ENCODE measurements around the gene DUOXA1.
A peak's percentile ranks its signal among the peaks of the same experiment; 100 is the strongest.

DUOXA1 gene

GRCh38 chr15:45121706-45122417 is 7.8 kb downstream of the DUOXA1 start:
- Histone ChIP-seq H3K9ac (ENCODE audit: insufficient read length) (no peak overlapping the region), H3K4me3 (no peak overlapping the region), H3K36me3 (ENCODE audit: insufficient read depth, low read length) (no peaks in the 10 kb centered on the region), H3K9me3 (ENCODE audit: low read depth, low read length) (no peaks in the 10 kb centered on the region), H3K27ac (no peak overlapping the region)
- DNase-seq (ENCODE audit: low read depth, low spot score): no peak
- TF ChIP-seq EZH2 (IDR thresholded peaks at IDR 0.05): no peak
- TF ChIP-seq FOXP2 (optimal IDR thresholded peaks at IDR 0.05; ENCODE audit: control extremely low read depth, extremely low read length, insufficient read depth): no peak
- TF ChIP-seq POLR2AphosphoS5 (IDR thresholded peaks at IDR 0.05; ENCODE audit: borderline replicate concordance, low read depth, low read length): no peak

DNA sequence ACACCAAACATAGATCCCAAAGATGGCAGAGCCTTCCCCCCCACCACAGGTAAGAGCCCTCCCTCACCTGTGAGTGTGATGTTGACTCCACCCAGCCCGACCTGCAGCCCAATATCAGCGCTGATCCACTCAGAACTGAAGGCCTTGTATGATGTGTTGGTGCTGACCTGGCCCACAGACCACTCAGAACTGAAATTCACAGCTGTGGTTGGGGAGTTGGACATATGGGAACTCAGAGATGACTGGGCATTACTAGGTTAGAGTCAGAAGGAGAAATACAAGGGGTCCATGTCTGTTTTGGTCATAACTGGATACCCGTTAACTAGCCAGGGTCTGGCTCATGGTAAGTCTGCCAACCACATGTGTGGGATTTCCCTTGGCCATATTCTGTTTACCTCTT is 8.7 kb downstream of the DUOXA1 start:
- Histone ChIP-seq H3K27ac (no peak overlapping the region), H3K36me3 (ENCODE audit: insufficient read depth, low read length) (no peaks in the 10 kb centered on the region), H3K9ac (ENCODE audit: insufficient read length) (no peak overlapping the region), H3K9me3 (ENCODE audit: low read depth, low read length) (no peaks in the 10 kb centered on the region), H3K4me3 (no peak overlapping the region)
- no peak for TF ChIP-seq EZH2 (IDR thresholded peaks at IDR 0.05)
- no peak for TF ChIP-seq FOXP2 (optimal IDR thresholded peaks at IDR 0.05; ENCODE audit: control extremely low read depth, extremely low read length, insufficient read depth)
- TF ChIP-seq POLR2AphosphoS5 (IDR thresholded peaks at IDR 0.05; ENCODE audit: borderline replicate concordance, low read depth, low read length): no peak
- DNase-seq (ENCODE audit: low read depth, low spot score): no peak

GRCh38 chr15:45120081-45120972 is 9.4 kb downstream of the DUOXA1 start:
- no peak for TF ChIP-seq FOXP2 (optimal IDR thresholded peaks at IDR 0.05; ENCODE audit: control extremely low read depth, extremely low read length, insufficient read depth)
- TF ChIP-seq EZH2 (IDR thresholded peaks at IDR 0.05): no peak
- no peak for TF ChIP-seq POLR2AphosphoS5 (IDR thresholded peaks at IDR 0.05; ENCODE audit: borderline replicate concordance, low read depth, low read length)
- Histone ChIP-seq H3K27ac (no peak overlapping the region), H3K36me3 (ENCODE audit: insufficient read depth, low read length) (no peaks in the 10 kb centered on the region), H3K9ac (ENCODE audit: insufficient read length) (no peak overlapping the region), H3K4me3 (no peak overlapping the region), H3K9me3 (ENCODE audit: low read depth, low read length) (no peaks in the 10 kb centered on the region)
- no peak for DNase-seq (ENCODE audit: low read depth, low spot score)

GRCh38 chr15:45118996-45119395 is 10.7 kb downstream of the DUOXA1 start:
- no peak for TF ChIP-seq FOXP2 (optimal IDR thresholded peaks at IDR 0.05; ENCODE audit: control extremely low read depth, extremely low read length, insufficient read depth)
- no peak for TF ChIP-seq EZH2 (IDR thresholded peaks at IDR 0.05)
- TF ChIP-seq POLR2AphosphoS5 (IDR thresholded peaks at IDR 0.05; ENCODE audit: borderline replicate concordance, low read depth, low read length): no peak
- Histone ChIP-seq H3K4me3 (no peak overlapping the region), H3K9ac (ENCODE audit: insufficient read length) (no peak overlapping the region), H3K9me3 (ENCODE audit: low read depth, low read length) (no peaks in the 10 kb centered on the region), H3K36me3 (ENCODE audit: insufficient read depth, low read length) (no peaks in the 10 kb centered on the region), H3K27ac (no peak overlapping the region)
- no peak for DNase-seq (ENCODE audit: low read depth, low spot score)

DNA sequence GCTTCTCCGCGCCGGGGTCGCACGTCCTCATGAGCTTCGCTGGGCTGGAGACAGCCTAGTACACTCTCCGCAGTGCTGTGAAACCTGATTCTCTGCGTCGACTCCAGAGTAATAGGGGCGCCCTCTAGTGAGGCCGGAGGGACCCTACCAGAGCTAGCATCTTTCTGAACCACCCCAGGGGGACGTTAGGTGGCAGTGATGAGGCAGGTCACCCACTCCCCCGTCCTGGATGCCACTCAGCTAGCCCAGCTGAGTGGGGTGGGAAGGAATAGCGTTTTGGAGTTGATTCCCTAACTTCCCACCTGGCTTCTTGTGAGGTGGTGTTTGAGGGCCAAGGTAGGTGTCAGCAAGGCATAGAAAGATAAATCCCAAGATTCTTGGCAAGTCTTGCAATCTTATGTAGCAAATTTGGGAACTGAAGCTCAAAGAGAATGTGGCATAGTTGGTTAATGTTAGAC is 11.5 kb downstream of the DUOXA1 start:
- TF ChIP-seq EZH2 (IDR thresholded peaks at IDR 0.05): no peak
- TF ChIP-seq FOXP2 (optimal IDR thresholded peaks at IDR 0.05; ENCODE audit: control extremely low read depth, extremely low read length, insufficient read depth): no peak
- no peak for TF ChIP-seq POLR2AphosphoS5 (IDR thresholded peaks at IDR 0.05; ENCODE audit: borderline replicate concordance, low read depth, low read length)
- Histone ChIP-seq H3K9ac (ENCODE audit: insufficient read length) (peak overlapping the region; percentile 46), H3K36me3 (ENCODE audit: insufficient read depth, low read length) (no peaks in the 10 kb centered on the region), H3K9me3 (ENCODE audit: low read depth, low read length) (no peaks in the 10 kb centered on the region), H3K27ac (no peak overlapping the region), H3K4me3 (peak overlapping the region; percentile 55)
- peak; percentile 69 for DNase-seq (ENCODE audit: low read depth, low spot score)

DNA sequence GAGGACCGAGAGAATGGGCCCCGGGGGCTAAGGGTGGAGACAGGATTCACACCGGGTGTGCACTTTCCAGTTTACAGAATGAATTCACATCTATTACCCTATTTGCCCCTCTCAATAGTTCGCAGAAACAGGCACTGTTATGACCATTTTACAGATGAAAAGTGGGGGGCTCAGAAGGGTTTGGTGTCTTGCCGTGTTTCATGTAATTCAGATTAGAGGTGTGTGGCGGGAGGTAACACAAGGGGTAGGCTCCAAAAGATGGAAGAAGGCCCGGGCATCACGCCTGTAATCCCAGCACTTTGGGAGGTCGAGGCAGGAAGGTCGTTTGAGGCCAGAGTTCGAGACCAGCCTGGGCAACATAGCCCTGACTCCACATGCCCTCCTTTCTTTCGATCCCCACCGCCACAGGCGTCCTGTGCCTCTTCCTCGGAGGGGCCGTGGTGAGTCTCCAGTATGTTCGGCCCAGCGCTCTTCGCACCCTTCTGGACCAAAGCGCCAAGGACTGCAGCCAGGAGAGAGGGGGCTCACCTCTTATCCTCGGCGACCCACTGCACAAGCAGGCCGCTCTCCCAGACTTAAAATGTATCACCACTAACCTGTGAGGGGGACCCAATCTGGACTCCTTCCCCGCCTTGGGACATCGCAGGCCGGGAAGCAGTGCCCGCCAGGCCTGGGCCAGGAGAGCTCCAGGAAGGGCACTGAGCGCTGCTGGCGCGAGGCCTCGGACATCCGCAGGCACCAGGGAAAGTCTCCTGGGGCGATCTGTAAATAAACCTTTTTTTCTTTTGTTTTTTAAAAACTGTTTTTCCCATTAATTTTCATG is 12.2 kb downstream of the DUOXA1 start:
- DNase-seq (ENCODE audit: low read depth, low spot score): no peak
- Histone ChIP-seq H3K36me3 (ENCODE audit: insufficient read depth, low read length) (no peaks in the 10 kb centered on the region), H3K9me3 (ENCODE audit: low read depth, low read length) (no peaks in the 10 kb centered on the region), H3K9ac (ENCODE audit: insufficient read length) (peak overlapping the region; percentile 46), H3K4me3 (peak overlapping the region; percentile 55), H3K27ac (no peak overlapping the region)
- TF ChIP-seq FOXP2 (optimal IDR thresholded peaks at IDR 0.05; ENCODE audit: control extremely low read depth, extremely low read length, insufficient read depth) (no peak), POLR2AphosphoS5 (IDR thresholded peaks at IDR 0.05; ENCODE audit: borderline replicate concordance, low read depth, low read length) (no peak), EZH2 (IDR thresholded peaks at IDR 0.05) (no peak)

DNA sequence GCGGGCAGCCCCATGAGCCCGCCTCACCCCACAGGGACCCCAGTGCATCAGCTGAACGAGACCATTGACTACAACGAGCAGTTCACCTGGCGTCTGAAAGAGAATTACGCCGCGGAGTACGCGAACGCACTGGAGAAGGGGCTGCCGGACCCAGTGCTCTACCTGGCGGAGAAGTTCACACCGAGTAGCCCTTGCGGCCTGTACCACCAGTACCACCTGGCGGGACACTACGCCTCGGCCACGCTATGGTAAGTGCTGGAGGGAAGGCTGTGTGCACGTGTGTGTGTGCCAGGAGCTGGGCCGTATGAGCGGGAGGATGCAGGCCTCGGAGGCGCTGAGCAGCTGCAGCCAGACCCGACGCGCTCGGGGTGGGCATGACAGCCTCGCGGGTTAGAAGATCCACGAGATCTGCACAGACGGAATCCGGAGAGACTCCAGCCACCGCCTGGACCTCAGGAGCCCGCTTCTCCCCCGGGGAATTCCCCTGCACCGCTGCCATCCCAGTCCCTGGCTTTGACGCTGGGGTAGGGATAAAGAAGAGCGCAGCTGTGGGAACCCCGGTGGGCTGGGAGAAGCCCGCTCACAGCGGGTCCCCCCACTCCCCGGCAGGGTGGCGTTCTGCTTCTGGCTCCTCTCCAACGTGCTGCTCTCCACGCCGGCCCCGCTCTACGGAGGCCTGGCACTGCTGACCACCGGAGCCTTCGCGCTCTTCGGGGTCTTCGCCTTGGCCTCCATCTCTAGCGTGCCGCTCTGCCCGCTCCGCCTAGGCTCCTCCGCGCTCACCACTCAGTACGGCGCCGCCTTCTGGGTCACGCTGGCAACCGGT is 13.0 kb downstream of the DUOXA1 start:
- DNase-seq (ENCODE audit: low read depth, low spot score): no peak
- no peaks in the 10 kb centered on the region for H3K9me3 ChIP-seq (ENCODE audit: low read depth, low read length)
- H3K4me3 ChIP-seq: no peak overlapping the region
- TF ChIP-seq EZH2 (IDR thresholded peaks at IDR 0.05) (no peak), POLR2AphosphoS5 (IDR thresholded peaks at IDR 0.05; ENCODE audit: borderline replicate concordance, low read depth, low read length) (no peak), FOXP2 (optimal IDR thresholded peaks at IDR 0.05; ENCODE audit: control extremely low read depth, extremely low read length, insufficient read depth) (no peak)
- no peaks in the 10 kb centered on the region for H3K36me3 ChIP-seq (ENCODE audit: insufficient read depth, low read length)
- no peak overlapping the region for H3K27ac ChIP-seq
- H3K9ac ChIP-seq (ENCODE audit: insufficient read length): no peak overlapping the region
